Activated T-helper 1 cell treated with anti-CD3 and anti-CD28 coated beads, Interleukin-2, amount 50 U/mL, for 16 hours (primary cell): ENCODE results near the gene PMP22.
"Not testable (repeated sequence)": the region's sequence is repeated elsewhere in the genome, so short reads cannot be mapped to it uniquely, and the experiment has no call there.

Experiments
- DNase-seq, 2 donors: peaks; one replicate each; pipeline ENCODE4 v3.0.0-alpha.2; 2020; ENCODE audit warnings: low read depth in 1 of 2, low spot score in 1 of 2

Gene PMP22

DNA sequence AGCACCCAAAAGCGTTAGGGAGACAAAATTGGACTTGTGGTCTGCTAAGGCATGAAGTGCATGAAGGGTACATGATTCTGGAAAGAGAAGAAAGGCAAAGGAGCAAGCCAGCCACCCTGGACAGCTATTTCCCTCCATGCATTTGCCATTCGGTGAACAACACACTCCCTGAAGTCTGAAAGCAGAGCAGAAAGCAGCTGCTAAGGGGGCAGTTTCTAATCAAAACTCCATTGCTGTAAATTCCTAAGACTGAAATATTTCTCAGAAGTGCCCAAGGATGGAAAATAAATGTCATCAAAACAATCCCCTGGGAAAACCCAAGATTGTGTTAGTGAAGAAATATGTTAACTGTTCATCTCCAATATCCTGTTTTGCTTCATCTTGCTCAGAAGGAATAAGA is 44.3 kb downstream of the PMP22 start:
- DNase-seq, result no peak

DNA sequence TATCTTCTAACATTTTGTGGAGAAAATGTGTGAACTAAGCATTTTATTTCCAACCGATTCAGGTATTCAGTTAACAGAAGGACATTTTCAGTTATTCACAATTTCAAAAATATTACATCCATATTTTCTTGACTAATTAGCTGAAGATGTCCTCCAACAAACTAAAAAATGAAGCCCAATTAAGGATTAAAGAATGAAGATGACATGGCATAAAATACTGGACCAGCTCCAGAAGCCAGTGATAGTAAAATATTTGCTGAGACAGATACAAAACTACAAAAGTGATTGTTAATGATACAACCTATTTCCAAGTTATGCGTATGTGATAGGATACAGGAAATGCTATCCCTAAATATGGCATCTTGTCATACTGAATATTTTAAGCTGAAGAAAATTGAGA is 48.6 kb downstream of the PMP22 start:
- no peak for DNase-seq

DNA sequence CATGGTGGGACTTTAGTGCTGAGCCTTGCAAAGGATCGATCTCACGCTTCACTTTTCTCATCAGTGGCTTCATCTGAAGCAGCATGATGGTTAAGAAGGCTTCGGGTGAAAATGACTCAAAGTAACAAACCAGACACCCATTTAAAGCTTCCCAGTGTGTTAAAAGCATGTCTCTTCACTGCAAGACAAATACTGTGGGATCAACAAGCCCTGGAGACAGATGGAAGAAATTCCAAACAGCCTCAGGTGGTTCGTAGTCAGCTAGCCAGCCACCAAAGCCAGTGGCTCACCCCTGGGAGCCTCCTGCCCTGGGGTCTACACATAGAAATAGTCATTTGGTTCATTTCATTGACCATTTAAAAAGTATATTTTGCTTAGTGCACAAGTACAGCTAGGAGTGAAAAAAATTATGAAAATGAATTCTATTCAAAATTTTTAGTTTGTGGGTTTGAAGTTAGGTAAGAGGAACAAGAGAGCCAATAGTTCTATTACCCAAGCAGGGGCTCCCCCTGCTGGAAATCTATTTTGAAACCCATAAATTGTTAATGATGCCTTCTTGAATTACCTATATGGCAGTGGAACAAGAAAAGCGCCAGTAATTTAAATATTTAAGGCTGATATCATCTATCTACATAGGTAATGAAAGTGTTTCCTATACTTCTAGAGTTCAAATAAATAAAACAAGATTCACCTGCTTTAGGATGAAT is 51.6 kb downstream of the PMP22 start:
- no peak for DNase-seq

DNA sequence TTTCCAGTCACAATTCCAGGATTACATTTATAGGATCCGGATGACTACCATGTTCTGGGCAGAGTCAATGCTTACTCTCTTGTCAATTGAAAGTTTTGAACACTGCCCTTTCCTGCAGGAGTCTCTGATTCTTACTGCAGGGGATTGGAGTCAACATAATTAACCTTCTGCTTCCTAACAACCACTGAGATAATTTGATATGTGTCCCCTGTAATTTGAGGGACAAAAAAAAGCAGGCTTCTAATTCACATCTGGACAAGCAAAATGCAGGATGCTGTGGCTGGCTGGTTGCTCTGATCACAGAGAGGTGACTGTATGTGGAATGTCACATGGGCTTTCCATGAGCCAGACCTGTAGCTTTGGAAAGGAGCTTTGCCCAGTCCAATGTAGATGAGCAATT is 54.9 kb downstream of the PMP22 start:
- no peak for DNase-seq

DNA sequence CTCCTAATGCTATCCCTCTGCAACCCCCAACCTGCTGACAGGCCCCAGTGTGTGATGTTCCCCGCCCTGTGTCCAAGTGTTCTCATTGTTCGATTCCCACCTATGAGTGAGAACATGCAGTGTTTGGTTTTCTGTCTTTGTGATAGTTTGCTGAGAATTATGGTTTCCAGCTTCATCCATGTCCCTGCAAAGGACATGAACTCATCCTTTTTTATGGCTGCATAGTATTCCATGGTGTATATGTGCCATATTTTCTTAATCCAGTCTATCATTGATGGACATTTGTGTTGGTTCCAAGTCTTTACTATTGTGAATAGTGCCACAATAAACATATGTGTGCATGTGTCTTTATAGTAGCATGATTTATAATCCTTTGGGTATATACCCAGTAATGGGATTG is 62.1 kb downstream of the PMP22 start:
- not testable (repeated sequence) for DNase-seq

DNA sequence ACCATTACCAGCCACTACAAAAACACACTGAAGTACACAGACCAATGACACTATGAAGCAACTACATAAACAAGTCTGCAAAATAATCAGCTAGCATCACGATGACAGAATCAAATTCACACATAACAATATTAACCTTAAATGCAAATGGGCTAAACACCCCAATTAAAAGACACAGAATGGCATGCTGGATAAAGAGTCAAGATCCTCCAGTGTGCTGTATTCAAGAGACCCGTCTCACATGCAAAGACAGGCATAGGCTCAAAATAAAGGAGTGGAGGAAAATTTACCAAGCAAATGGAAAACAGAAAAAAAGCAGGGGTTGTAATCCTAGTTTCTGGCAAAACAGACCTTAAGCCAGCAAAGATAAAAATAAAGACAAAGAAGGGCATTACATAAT is 64.6 kb downstream of the PMP22 start:
- DNase-seq, result not testable (repeated sequence)

DNA sequence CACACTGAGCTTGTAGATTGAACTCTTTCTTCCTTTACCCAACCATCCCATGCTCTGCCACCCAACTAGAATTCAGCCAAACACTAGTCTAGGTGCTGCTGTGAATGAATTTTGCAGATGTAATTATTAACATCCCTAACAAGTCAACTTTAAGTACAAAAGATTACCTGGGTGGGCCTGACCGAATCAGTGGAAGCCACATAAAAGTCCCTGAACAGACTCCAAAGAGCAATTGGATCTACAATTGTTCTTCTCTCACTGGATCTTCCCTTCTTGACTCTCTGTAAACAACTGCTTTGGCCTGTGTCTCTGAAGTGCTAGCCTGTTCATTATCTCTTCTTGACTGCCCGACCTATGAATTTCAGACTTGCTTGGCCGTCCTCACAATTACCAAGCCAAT is 67.9 kb downstream of the PMP22 start:
- DNase-seq, result no peak

DNA sequence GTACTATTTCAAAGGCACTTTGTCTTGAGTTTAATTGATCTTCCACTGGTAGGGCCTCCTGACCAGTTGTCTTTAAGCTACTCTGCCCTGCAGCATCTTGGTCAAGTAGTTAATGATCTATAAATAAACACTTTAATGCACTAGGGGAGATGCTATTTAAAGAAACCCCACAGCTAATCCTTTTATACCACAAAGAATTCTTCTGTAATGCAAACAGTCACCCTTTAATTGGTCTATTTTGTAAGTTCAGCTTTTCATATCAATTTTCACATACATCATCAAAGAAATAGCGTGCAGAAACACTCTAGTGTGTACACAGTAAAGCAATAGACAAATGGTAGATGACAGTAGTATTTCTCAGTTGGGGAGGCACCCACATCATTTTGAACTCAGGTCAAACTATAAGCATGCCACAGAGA is 70.3 kb downstream of the PMP22 start:
- no peak for DNase-seq

DNA sequence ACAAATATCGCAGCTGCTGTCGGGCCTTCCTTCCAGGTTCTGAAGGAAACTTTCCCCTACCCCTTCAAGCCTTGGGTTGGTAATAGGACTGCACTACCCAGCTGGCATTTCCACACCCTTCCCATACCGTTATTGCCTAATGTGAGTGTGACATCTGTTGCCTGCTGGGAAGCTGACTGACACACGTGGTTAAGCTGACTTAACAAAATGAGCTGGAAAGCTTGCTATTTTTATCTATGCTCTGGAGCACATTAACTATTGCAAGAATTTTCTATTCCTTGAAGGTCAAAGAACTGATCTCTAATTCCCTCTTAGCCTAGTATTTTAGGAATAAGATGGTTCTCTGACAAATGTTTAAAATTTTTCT is 79.5 kb downstream of the PMP22 start:
- no peak for DNase-seq

DNA sequence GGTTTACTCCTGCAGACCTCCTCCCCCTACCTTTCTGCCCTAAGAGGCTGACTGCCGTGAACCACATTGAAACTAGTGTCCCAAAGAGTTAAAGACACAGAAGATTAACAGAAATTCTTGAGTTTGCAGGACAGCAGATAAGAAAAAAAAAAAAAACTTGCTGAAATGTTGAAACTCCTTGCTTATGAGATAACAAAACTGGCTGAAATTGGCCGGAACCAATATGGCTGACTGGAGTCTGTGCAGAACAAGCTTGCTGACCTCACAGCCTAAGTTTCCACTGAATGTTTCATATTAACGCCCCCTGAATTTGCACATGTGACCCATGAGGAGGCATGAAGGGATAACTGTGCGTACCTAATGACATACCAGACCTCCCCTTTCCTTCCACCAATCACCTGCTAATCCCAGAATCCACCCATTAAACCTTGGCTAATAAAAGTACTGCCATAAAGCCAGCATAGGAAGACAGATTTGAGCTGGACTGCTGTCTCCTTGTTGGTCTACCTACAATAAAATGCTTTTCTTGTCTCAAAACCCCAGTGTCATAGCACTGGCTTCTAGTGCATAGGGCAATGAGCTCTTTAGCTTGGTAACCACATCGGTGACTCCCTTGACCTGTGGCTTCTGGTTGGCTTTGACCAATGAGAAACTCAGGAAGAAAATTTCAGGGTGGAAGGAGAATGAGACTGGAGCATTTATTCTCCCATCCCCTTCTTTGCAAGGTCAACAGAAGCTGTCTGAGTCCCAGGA is 80.1 kb downstream of the PMP22 start:
- DNase-seq, result no peak

DNA sequence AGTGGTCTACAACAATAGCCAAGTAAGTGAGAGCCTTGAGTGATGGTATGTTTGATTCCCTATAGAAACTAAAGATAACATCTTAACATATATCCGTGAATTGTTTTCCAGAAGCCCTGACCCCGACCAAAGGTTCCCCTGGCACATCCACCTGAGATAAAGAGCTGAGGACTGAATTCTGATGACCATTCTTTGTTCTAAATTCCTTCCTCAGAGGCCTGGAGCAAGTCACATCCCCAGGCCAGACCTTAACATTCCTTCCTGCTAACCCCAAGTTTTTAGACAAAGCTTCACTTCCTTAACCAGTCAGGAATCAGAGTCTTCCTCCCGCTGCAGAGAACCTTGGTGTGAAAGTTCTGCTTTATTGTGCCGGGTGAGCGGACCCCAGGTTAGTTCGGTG is 83.3 kb downstream of the PMP22 start:
- DNase-seq, result no peak

DNA sequence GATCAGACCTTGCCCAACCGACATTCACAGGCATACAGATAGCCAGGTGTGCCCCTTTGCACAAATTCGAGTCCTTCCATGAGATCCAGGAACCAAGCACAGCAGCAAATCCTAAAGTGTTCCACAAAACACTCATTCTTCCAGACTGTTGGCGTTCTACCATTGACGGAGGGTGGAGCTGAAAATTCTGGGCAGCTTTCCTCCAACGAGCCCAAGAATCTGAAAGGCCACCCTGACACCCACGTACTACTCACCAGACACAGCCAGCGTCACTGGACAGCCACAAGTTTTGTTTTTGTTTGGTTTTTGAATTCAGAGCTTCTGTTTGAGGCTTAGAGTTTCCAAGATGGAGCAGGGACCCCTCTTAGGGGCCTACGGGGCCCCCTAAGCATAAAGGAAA is 83.8 kb downstream of the PMP22 start:
- no peak for DNase-seq

DNA sequence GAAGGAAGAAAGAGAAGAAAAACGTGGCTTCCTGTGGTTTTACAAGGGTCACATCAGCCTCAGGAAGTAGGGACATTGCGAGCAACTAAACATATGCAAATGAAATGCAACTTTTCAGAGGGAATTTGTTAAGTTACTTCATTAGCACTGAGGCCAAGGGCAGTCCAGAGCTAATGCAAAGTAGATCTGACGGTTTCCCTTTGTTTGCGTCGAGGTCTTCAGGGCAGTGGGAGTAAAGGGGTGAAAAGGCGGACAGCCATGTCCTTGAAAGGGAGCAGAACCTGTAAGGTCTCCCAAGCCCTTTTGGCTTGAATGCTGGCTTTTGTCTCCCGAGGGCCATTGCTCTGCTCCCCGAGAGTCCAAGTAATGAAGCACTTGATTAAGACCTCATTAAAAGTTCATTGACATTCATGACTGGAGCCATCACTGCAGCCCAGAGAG is 85.0 kb downstream of the PMP22 start:
- no peak for DNase-seq
